Measurements from ENCODE around the gene LENG9.

The LENG9 gene

GRCh38 chr19:54478677-54479266 lies 15.2 kb upstream of the LENG9 start:
- H3K9me2 ChIP-seq (ENCODE audit: low read depth, low read length): no peaks in the 10 kb centered on the region
- no peak overlapping the region for H2AFZ ChIP-seq (ENCODE audit: low read length)
- H3K27me3 ChIP-seq (ENCODE audit: insufficient read depth, low read length): no peaks in the 10 kb centered on the region; the same call in 1 of the 2 replicates
- no peak overlapping the region for H3K4me2 ChIP-seq (ENCODE audit: low read length)
- H3K79me2 ChIP-seq (ENCODE audit: insufficient read depth, low read length): no peaks in the 10 kb centered on the region
- no peak overlapping the region for H3K9ac ChIP-seq (ENCODE audit: low read length)
- TF ChIP-seq CTCF (IDR thresholded peaks at IDR 0.05; ENCODE audit: low read length) (peak; percentile 65), EZH2 (IDR thresholded peaks at IDR 0.05; ENCODE audit: borderline replicate concordance, low read length) (no peak)
- no peak overlapping the region for H3K4me3 ChIP-seq (ENCODE audit: low read depth, low read length, poor library complexity, severe bottlenecking)
- H3F3A ChIP-seq (ENCODE audit: insufficient read depth, low read length): no peaks in the 10 kb centered on the region; the same call in 1 of the 2 replicates
- H3K9me3 ChIP-seq (ENCODE audit: low read length): no peaks in the 10 kb centered on the region
- no peak overlapping the region for H3K27ac ChIP-seq (ENCODE audit: low read depth, low read length, poor library complexity, severe bottlenecking)
- no peaks in the 10 kb centered on the region for H3K36me3 ChIP-seq (ENCODE audit: insufficient read depth, low read length)
- H4K20me1 ChIP-seq (ENCODE audit: insufficient read depth, low read length): no peaks in the 10 kb centered on the region
- H3K4me1 ChIP-seq (ENCODE audit: insufficient read depth, low read length, severe bottlenecking): no peaks in the 10 kb centered on the region

GRCh38 chr19:54477650-54478049 lies 14.1 kb upstream of the LENG9 start:
- Histone ChIP-seq H4K20me1 (ENCODE audit: insufficient read depth, low read length) (no peaks in the 10 kb centered on the region), H3K36me3 (ENCODE audit: insufficient read depth, low read length) (no peaks in the 10 kb centered on the region), H3K4me1 (ENCODE audit: insufficient read depth, low read length, severe bottlenecking) (no peaks in the 10 kb centered on the region), H3K9me3 (ENCODE audit: low read length) (no peaks in the 10 kb centered on the region), H2AFZ (ENCODE audit: low read length) (no peak overlapping the region), H3K79me2 (ENCODE audit: insufficient read depth, low read length) (no peaks in the 10 kb centered on the region), H3K4me2 (ENCODE audit: low read length) (no peak overlapping the region), H3K27me3 (ENCODE audit: insufficient read depth, low read length) (no peaks in the 10 kb centered on the region; the same call in 1 of the 2 replicates), H3K9ac (ENCODE audit: low read length) (no peak overlapping the region), H3K9me2 (ENCODE audit: low read depth, low read length) (no peaks in the 10 kb centered on the region), H3K27ac (ENCODE audit: low read depth, low read length, poor library complexity, severe bottlenecking) (no peak overlapping the region), H3F3A (ENCODE audit: insufficient read depth, low read length) (no peaks in the 10 kb centered on the region; the same call in 1 of the 2 replicates), H3K4me3 (ENCODE audit: low read depth, low read length, poor library complexity, severe bottlenecking) (no peak overlapping the region)
- TF ChIP-seq CTCF (IDR thresholded peaks at IDR 0.05; ENCODE audit: low read length): no peak
- TF ChIP-seq EZH2 (IDR thresholded peaks at IDR 0.05; ENCODE audit: borderline replicate concordance, low read length): no peak

- Histone ChIP-seq H3K9me3 (ENCODE audit: low read length) (no peaks in the 10 kb centered on the region), H2AFZ (ENCODE audit: low read length) (no peak overlapping the region), H3K9ac (ENCODE audit: low read length) (no peak overlapping the region), H3K4me2 (ENCODE audit: low read length) (no peak overlapping the region), H3K36me3 (ENCODE audit: insufficient read depth, low read length) (no peaks in the 10 kb centered on the region), H3K4me3 (ENCODE audit: low read depth, low read length, poor library complexity, severe bottlenecking) (no peak overlapping the region), H3K79me2 (ENCODE audit: insufficient read depth, low read length) (no peaks in the 10 kb centered on the region), H3K4me1 (ENCODE audit: insufficient read depth, low read length, severe bottlenecking) (no peaks in the 10 kb centered on the region), H4K20me1 (ENCODE audit: insufficient read depth, low read length) (no peaks in the 10 kb centered on the region), H3K27me3 (ENCODE audit: insufficient read depth, low read length) (no peaks in the 10 kb centered on the region; the same call in 1 of the 2 replicates), H3F3A (ENCODE audit: insufficient read depth, low read length) (no peaks in the 10 kb centered on the region; the same call in 1 of the 2 replicates), H3K27ac (ENCODE audit: low read depth, low read length, poor library complexity, severe bottlenecking) (no peak overlapping the region), H3K9me2 (ENCODE audit: low read depth, low read length) (no peaks in the 10 kb centered on the region)
- TF ChIP-seq CTCF (IDR thresholded peaks at IDR 0.05; ENCODE audit: low read length) (no peak), EZH2 (IDR thresholded peaks at IDR 0.05; ENCODE audit: borderline replicate concordance, low read length) (no peak)
These were observed 12.1 kb upstream of the LENG9 start for GRCh38 chr19:54475706-54476105.

Measured in OCI-LY1 (cell line).